ENCODE measurements around the gene ETV6.

GRCh38 chr12:11854011-11854499 is 204.6 kb downstream of the ETV6 start:
- no peak for TF ChIP-seq POLR2A (IDR thresholded peaks at IDR 0.05)
- no peak for TF ChIP-seq CTCF (IDR thresholded peaks at IDR 0.05)
